Measurements from ENCODE around the gene ERC2.

DNA sequence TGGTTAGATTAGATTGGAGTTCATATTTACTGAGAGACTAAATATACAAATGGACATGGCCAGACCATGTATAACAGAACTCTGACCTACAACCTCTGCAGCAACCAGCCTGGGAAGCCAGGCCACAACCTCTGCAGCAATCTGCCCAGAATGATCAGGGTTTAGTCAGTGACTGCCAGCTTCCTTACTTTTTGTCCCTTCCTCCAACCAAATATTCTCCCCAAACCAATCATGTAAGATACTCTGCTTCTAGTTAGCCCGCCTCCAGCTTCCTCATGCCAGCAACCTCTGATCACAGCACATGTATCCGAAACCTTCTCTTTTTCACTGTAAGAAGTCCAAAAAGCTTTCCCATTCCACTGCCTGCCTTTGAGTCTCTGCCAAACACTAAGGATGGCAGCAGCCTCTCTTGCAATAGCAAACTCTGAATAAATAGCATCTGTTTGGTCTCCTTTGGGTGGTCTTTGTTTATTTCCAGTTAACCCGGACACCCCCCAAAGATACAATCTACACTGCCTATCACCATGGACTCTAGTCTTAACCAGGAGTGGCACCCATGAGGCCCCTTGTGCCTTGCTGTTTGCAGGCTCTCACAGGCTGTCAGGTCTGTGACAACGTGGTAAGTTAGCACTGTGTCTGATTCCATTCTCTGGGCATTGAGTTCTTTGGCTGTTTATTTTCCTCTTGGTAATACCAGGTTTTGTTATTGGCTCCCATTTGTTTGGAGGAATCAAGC lies 102.2 kb downstream of the ERC2 start:
- TF ChIP-seq POLR2A (IDR thresholded peaks at IDR 0.05; ENCODE audit: insufficient read depth in 1 of 2, low read depth in 2 of 2, low read length in 2 of 2) (no peak), ZNF629 (CRISPR knock-in tag; conservative IDR thresholded peaks at IDR 0.05) (no peak), GTF2F1 (IDR thresholded peaks at IDR 0.05; ENCODE audit: low read length) (no peak), MBNL3 (CRISPR knock-in tag; conservative IDR thresholded peaks at IDR 0.05) (no peak), RBAK (CRISPR knock-in tag; IDR thresholded peaks at IDR 0.05) (no peak), SP140L (CRISPR knock-in tag; IDR thresholded peaks at IDR 0.05; ENCODE audit: borderline replicate concordance) (no peak), ZNF780A (CRISPR knock-in tag; IDR thresholded peaks at IDR 0.05) (no peak), SUZ12 (IDR thresholded peaks at IDR 0.05; ENCODE audit: low read depth, low read length) (no peak)
- TF ChIP-seq, protein P1, sequence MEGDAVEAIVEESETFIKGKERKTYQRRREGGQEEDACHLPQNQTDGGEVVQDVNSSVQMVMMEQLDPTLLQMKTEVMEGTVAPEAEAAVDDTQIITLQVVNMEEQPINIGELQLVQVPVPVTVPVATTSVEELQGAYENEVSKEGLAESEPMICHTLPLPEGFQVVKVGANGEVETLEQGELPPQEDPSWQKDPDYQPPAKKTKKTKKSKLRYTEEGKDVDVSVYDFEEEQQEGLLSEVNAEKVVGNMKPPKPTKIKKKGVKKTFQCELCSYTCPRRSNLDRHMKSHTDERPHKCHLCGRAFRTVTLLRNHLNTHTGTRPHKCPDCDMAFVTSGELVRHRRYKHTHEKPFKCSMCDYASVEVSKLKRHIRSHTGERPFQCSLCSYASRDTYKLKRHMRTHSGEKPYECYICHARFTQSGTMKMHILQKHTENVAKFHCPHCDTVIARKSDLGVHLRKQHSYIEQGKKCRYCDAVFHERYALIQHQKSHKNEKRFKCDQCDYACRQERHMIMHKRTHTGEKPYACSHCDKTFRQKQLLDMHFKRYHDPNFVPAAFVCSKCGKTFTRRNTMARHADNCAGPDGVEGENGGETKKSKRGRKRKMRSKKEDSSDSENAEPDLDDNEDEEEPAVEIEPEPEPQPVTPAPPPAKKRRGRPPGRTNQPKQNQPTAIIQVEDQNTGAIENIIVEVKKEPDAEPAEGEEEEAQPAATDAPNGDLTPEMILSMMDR (CRISPR knock-in tag; IDR thresholded peaks at IDR 0.05): no peak
- TF ChIP-seq, protein P2, sequence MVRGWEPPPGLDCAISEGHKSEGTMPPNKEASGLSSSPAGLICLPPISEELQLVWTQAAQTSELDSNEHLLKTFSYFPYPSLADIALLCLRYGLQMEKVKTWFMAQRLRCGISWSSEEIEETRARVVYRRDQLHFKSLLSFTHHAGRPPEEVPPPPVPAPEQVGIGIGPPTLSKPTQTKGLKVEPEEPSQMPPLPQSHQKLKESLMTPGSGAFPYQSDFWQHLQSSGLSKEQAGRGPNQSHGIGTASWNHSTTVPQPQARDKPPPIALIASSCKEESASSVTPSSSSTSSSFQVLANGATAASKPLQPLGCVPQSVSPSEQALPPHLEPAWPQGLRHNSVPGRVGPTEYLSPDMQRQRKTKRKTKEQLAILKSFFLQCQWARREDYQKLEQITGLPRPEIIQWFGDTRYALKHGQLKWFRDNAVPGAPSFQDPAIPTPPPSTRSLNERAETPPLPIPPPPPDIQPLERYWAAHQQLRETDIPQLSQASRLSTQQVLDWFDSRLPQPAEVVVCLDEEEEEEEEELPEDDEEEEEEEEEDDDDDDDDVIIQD (CRISPR knock-in tag; IDR thresholded peaks at IDR 0.05; ENCODE audit: low read depth): no peak
